Nucleus accumbens (tissue), 56 donors: ENCODE measurements around the gene SPACA7.

Experiments used
- DNase-seq, 56 donors: peaks; one replicate each; lab custom pipeline; 2025; lab: John Stamatoyannopoulos, UW

Gene SPACA7, protein sequence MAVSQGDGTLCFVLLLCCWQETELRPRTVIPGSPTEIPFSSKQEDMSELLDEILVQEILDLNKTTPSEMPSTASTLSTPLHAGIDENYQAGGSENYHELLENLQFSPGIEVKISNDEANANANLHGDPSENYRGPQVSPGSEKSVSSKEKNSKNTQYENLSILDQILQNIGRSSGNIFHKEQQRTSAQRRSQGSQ

DNA sequence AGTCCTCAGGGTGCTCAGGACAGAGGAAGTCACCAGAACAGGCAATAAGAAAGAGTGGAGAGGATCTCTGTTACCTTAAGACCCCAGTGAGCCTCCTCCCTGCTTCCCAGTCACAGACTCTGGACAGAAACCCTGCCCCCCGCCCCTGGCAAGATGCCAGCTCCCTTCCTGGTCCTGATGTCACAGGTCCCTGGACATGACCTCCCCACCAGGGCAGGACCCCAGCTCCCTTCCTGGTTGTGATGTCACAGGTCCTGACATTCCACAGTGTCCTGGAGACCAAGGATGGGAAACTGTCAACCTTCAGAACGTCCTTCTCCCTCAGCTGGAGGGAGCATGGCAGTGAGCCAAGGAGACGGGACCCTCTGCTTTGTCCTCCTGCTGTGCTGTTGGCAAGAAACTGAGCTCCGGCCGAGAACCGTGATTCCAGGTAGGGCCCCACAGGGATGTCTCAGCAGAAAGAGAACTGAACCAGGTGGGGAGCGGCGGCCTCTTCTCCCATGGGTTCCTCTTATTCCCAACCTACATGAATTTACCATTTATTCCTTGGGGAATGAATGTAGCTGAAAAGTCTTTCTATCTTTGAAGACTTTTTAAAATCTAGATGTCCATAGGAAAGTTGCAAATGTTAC, at the start of gene SPACA7:
Gene SPACA7 (plus strand): TSS at position 306 of the 632 bp plus-strand sequence. CDS start 31 bp downstream, at position 337.
- no peak for DNase-seq

DNA sequence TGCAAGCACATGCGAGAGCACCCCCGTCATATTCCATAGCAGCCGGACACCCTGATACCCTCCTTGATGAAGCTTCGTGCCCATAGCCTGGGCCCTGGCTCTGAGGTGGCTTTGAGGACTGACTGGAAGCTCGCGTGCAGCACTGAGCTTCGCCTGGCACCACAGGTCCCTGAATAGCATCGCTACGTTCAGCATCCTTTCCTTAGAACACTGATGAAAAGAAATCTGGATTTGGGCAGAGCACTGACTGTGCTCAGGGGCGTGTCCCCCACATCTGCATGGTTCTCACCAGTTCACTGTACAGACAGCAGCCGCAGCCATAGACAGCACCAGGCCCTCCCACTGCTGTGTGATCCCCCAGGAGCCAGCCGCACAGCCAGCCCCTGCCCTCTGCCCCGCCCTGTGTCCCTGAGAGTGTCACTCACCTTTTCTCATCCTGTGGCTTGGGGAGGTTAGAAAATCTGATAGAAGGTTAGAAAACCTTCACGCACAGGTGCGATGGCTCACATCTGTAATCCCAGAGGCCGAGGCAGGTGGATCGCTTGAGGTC, 49.3 kb upstream of the SPACA7 start:
- no peak for DNase-seq

DNA sequence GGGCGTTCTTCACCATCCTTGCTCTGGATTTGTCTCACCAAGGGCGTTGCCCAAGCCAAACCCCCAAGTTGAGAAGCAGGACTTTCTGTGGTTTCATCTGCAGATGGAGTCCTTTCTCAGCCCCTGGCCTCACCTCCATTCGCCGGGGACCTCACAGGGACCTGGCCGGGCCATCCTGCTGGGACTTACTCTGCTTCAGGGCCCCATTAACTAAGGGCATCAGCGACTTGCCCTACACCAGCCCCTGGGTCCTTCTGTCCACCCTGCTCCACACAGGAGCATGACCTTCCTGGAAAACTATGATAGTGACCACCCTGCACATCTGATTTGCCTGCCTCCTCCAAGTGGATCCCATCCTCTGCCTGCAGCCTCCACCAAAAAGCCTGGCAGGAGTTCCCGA, 47.2 kb upstream of the SPACA7 start:
- no peak for DNase-seq

DNA sequence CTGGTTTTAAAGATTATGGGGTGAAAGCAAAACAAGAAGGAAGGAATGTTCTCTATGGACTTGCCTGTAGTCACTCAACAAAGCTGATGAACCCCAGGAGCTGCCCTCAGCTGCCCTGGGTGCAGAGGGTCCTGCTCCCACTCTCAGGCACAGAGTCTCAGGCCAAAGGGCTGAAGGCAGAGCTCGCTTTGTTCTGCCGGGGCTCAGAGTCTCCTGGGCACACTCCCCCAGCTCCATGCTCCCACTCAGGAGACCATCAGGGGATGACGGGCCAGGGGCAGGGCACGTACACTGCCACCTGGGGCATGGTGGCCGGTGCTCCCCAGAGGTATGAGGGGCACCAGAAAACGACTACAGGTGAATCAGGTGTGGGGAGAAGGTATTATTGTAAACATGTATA, 46.8 kb upstream of the SPACA7 start:
- no peak for DNase-seq

DNA sequence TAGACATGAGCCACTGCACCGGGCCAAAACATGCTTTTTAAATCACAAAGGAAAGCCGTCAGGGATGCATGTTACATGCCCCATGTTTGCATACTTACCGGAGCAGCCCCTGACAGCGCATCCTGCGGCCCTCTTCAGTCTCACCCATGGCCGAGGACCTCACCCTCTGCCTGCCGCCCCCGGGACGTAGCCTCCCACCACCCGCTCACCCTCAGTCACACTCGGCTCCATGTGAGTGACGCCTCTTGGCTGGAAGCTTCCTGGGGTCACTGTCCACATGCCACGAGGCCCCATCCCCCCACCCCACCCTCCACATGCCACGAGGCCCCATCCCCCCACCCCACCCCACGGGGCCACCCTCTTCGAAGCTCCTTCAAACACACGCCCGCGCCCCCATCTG, 46.1 kb upstream of the SPACA7 start:
- DNase-seq, result no peak

DNA sequence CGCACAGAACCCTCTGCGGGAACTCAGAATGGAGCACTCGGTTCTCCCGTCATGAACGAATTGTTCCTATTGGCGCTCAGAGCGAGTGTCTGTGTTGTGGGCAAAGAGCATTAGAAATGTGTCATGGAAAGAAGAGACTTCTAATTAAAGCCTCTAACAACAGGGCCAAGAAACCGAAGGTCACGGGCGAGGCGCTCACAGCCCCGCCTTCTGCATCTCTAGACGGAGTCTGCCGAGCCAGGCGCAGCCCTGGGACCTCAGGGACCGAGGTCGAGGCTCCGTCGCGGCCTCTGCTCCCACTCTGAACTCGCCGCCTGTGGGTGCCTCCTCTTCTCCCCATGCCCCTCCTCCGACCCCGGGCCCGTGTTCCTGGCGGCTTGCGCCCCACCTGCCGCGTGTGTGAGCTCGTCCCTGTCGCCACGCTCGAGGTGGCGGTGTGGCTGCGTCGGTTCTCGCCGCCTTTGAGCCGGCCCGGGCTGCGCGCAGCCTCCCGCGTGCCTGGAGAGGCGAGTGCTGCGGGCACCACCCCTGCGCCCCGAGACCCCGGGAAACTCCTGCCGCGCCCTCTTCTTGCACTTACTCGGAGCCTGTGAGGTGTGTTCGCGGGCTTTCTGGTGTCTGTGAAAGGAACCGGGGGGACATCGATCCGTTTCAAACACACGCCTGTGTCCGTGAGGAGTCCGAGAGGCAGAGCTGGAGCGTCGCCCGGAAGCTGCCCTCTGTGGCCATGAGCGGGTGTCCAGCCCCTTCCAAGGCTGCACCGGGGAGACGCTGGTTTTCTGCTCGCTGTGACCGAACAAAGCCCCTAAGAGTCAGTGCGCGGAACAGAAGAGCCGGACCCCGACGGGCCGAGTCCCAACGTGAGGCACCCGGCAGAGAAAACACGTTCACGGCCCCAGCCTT, 45.4 kb upstream of the SPACA7 start:
- DNase-seq, result no peak

DNA sequence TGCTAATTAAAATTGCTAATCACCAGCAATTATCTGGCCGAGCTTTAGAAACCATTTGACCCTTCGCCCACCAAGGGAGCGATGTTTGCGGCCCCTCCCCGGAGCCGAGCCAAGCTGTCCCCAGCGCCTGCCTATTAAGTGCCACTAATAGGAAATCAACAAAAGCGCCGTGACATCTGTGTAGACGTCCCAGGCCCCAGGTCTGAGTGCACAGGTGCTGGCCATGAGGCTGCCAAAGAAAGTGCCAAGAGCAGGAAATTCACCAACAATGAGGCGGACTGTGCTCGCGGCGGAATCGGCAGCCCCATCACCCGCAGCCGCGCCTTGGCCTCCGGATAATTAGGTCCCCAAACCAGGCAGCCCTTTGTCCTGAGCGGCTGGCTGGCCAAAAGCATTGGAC, 44.5 kb upstream of the SPACA7 start:
- DNase-seq, result no peak

DNA sequence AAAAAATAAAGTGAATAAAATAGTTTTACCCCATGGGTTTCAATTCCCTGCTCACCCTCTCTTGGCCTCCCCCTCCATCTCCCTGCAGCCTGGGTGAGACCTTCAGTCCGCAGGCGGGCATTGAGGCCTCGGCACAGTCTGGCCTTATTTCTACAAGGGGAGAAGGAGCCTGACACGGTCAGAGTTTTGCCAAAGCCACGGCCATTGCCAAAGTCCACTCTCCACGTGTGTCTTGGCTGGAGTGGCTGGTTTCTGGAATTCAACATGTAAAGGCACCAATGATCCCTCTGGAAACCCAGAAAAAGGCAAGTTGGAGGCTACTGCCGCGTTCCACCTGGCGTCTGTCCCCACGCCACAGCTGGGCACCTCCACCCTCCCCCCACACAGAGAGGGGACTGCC, 43.4 kb upstream of the SPACA7 start:
- DNase-seq, result no peak

DNA sequence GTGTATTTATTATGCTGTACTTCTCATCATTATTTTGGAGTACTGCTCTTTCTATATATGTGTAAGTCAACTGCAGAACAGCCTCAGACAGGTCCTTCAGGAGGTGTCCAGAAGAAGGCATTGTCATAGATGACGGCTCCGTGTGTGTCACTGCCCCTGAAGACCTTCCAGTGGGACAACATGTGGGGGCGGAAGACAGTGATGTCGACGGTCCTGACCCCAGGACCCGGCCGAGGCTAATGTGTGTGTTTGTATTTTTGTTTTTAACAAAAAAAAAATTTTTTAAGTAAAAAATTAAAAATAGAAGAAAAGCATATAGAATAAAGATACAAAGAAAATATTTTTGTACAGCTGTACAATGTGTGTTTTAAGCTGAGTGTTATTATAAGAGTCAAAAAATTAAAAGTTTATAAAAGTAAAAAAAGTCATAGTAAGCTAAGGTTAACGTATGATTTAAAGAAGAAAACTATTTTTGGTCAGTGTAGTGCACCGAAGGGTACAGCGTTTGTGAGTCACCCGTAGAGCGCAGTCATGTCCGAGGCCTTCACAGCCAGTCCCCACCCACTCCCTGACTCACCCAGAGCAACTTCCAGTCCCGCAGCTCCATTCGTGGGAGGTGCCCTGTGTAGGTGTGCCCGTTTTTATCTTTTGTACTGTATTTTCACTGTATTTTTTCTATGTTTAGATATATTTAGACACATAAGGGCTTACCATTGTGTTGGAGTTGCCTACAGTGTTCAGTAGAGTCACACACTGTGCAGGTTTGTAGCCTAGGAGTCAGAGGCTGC, 42.2 kb upstream of the SPACA7 start:
- DNase-seq, result peak in 7 of 56 donors; percentile 4 to 65 (median 14)

DNA sequence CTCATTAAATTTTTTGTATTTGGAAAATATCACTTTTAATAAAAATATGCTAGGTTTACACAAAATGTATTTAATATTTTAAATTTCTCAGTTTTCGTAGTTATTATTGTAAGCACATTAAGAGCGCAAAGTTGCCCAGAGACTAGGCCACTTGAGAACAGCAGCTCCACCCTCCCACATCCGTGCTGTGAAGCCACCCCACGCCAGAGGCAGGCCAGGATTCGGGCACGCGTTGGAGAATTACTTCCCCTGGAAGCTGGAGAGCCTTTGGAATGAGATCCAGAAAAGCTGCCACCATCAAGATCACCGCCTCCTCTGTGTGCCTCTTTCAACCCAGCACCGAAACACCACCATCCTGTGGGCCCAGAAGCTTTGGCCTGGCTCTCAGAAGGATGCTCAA, 41.0 kb upstream of the SPACA7 start:
- DNase-seq, result no peak

DNA sequence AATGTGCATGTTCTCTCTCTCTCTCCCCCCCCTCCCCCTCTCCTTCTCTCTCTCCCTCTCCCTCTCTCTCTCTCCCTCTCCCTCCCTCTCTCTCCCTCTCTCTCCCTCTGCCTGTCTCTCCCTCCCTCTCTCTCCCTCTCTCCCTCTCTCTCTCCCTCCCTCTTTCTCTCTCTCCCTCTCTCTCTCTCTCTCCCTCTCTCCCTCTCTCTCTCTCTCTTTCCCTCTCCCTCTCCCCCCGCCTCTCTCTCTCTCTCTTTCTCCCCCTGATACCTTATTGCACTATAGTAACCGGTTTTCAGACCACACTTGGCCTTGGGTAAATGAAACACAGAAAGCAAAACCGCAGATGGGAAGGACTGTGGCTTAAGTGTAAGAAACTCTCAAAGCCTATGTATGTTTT, 34.7 kb upstream of the SPACA7 start:
- DNase-seq, result no peak

DNA sequence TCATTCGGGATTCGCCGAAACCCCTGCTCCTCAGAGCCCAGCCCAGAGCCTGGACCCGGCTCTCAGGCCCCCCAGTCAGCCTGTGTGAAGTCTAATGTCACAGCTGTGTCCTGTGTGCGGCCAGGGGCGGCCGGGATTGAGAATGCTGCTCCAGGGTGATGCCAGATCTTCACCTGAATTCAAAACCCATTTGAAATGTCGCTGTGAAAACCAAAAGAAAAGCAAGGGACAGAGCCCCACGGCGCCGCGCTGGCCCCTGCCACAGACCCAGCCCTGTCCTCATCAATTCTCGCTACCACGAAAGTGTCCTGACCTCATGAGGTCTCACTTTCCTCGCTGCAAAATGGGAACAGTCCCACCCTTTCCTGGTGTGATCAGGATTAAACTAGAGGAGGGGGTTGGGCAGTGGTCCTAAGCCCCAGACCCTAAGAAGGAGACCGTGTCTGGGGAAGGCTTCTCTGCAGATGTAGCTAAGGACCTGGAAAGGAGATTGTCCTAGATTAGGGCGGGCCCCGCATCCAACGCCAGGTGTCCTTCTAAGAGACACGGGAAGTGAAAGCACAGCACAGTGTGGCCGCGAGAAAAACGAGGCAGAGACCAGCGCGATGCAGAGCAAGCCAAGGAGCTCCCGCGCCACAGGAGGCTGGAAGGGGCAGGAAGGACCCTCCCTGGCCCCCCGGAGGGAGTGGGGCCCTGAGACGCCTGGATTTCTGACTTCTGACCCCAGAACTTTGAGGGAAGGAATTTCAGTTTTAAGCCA, 34.0 kb upstream of the SPACA7 start:
- DNase-seq, result no peak

DNA sequence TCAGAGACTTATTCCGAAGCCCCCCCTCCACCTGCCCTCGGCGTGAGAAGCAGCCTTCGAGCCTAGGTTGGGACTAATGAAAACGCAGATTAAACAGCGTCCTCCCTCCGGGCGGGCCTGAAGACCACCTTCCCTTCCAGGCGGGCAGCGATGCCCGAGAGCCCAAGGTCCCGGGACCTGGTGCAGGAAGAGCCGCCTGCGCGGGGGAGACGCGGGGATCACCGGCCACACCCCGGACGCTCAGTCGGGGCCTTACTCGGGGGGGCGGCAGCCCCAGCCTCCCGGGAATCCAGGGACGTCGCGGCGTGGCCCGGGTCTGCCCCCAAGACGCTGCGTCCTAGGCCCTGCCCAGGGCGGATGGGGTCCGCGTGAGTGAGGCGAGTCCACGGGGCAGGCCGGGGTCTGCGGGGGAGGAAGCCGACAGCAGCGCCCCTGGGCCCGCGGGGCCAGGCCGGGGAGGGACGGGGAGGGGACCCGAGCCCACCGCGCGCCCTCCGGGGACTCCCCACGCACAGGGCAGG, 33.3 kb upstream of the SPACA7 start:
- DNase-seq, result no peak

DNA sequence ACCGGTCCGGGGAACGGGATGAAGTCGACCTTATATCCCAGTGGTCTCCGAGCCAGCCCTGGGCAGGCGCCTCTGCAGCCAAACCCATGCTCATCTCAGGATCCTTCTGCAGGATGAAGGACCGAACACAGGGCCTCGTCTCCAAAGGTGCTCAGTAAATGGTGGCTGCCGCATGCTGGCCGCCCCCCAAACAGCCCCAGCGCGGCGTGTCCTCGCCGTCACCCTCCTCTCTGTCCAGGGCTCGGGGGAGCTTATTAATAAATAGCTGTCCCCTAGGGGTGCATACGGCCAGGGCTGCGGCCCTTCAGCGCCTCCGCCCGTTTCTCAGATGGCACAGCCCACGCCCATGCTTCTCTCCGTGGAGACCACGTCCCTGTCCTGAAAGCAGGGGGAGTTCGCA, 32.6 kb upstream of the SPACA7 start:
- DNase-seq, result no peak

DNA sequence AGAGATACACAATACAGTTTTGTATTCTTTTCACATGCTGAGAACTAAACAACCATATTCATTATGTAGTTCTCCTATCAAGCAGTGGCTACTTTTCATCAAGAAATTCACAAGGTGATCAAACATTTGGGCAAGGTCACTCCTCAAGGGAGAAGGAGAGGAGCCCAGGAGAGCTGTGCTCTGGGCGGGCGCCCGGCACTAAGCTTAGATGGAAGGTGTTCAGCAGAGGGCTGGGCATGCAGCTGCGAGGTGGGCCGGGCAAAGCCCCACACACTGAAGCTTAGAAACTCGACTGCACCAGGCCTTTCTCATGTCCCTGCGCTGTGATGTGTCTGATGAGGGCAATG, 30.4 kb upstream of the SPACA7 start:
- no peak for DNase-seq

DNA sequence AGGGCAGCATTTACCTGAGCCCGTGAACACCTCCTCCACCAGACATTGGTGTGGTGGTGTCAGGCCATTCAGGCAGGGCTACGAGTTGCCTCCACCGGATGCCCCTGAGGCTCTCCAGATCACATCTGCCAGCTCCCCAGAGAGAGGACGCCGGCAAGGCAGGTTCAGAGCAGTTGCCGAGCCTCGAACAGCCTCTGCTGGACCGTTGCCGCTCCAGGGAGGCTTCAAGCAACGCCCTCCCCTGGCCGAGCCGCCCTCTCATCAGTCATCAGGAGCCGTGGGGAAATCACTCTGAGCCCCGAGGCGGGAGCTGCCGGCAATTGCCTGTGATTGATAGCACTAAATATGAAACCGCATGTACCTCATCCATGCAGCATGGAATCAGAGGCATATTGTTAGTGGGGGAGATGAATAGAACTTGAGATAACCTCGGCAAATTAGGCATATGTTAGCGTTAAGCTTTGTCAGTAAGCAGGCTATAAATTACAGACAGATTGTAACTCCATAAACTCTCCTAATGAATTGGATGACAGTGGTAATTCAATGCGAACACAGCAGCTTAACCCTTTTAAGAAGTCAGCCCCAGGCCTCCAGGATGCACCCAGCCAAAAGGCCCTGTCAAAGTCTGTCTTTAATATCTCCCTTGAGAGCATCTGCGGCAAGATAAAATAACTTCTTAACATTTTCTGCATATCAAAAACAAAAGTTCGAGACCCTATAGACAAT, 29.8 kb upstream of the SPACA7 start:
- no peak for DNase-seq

DNA sequence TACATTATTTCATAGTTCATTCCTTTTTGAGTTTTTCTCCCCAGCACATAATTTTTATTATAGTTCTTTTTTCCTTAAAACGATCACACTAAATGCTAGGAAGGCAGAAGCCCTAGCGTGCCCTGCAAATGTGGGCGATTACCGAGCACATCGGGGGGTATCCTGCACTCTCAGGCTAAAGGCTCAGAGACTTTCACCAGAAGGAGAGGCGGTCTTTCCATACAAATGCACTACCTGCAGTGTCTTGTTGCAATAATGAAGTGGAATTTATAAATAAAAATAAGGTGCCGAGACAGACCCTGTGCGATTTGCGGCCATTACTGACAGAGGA, 29.3 kb upstream of the SPACA7 start:
- no peak for DNase-seq

DNA sequence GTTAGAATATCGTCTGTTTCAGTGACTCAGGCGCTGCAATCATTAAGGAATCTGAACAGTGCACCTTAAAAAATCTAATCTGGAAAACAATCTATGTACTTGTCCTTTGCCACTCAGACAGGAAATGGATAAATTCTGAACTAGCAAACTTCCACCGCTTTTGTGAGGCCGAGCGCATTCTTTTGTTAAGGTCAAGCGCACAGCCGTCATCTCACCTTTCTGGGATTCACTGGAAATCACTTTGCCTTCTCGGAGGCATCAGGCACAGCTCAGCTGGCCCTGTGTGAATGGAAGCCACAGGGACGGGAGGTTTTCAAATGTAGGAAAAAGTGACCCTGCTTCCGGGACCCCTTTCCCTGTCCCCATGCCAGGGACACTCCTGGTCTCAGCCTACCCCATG, 28.2 kb upstream of the SPACA7 start:
- no peak for DNase-seq
